SIG-M5 (cell line): ENCODE results near the gene PPP3CA.
"Not testable (repeated sequence)": the region's sequence is repeated elsewhere in the genome, so short reads cannot be mapped to it uniquely, and the experiment has no call there.

Source experiments
- DNase-seq: peaks from one replicate; lab custom pipeline; 2025; lab: John Stamatoyannopoulos, UW

The PPP3CA gene

DNA sequence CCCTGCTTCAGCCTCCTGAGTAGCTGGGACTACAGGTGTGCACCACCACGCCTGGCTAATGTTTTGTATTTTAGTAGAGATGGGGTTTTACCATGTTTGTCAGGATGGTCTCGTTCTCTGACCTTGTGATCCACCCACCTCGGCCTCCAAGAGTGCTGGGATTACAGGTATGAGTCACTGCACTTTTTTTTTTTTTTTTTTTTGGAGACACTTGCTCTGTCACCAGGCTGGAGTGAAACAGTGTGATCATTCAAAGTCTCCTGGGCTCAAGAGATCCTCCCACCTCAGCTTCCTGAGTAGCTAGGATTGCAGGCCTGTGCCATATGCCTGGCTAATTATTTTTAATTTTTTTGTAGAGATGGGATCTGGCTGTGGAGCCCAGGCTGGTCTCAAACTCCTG is 338.8 kb downstream of the PPP3CA start:
- DNase-seq = no peak

GRCh38 chr4:101005659-101006058 is 341.7 kb downstream of the PPP3CA start:
- no peak for DNase-seq

GRCh38 chr4:101000496-101000895 is 346.8 kb downstream of the PPP3CA start:
- no peak for DNase-seq

DNA sequence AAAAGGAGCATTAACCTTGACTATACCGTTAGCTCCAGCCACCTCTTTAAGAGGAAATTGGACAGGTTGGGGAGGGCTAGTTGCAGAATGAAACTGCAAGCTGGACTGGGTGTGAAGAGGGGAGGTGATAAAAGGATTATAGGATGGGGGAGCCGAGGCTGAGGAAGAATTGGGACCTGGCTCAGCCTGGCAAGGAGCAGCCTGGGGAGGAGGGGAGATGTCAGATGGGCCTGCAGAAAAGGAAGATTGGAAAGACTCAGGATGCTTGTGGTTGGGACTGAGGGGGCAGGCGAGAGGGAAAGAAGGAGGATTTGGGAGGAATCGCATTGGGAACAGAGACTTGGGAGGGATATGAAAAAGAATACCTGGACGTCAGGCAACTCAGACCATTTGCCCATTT is 351.7 kb downstream of the PPP3CA start:
- no peak for DNase-seq

- DNase-seq = not testable (repeated sequence)
These were observed 352.3 kb downstream of the PPP3CA start for GRCh38 chr4:100995002-100995401.

DNA sequence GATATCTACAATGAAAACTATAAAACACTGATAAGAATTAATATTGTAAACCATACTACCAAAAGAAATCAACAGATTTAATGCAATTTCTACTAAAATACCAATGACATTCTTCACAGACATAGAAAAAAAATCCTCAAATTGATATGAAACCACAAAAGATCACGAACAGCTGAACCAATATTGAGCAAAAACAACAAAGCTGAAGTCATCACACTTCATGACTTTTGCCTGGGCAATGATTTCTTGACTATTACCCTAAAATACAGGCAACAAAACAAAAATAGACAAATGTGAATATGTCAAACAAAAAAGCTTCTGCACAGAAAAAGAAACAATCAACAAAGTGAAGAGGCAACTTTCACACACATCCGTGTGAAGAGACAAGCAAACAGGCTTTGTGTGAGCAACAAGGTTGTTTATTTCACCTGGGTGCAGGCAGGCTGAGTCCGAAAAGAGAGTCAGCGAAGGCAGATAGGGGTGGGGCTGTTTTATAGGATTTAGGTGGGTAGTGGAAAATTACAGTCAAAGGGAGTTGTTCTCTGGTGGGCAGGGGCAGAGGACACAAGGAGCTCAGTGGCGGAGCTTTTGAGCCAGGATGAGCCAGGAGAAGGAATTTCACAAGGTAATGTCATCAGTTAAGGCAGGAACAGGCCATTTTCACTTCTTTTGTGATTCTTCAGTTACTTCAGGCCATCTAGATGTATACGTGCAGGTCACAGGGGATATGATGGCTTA is 355.8 kb downstream of the PPP3CA start:
- not testable (repeated sequence) for DNase-seq

DNA sequence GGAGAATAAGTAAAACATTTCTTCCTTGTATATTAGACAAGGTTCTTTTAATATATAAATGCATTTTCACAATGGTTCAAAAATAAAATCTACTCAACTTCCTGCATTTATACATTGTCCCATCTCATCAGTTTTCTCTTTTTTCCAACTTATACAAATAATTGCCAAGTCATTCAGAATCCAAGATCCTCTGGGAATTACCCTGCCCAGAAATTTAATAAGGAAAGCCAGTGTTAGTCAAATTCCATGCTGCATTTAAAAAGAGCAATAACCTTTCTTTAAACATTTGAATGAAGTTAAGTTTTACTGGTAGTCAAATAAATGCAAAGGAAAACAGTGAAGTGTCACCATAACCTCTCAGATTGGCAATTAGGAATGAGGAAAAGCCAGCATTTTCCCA is 357.9 kb downstream of the PPP3CA start:
- no peak for DNase-seq

GRCh38 chr4:100988876-100989275 is 358.4 kb downstream of the PPP3CA start:
- DNase-seq = no peak

- DNase-seq = no peak
These were observed 360.9 kb downstream of the PPP3CA start for GRCh38 chr4:100986360-100986868.

DNA sequence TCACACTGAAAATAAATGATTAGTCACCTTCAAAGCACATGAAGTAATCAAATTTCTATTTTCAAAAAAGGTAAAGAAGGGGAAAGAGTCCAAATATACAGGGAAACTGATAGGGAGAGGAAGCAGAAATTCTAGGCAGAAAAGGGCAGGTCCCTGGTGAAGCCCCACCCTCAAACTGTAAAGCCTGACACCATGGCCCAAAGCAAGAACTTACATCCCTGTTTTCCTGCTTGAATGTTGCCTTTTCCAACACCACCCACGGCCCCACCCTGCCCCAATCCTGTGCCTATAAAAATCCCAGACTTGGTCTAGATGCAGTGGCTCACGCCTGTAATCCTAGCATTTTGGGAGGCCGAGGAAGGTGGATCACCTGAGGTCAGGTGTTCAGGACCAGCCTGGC is 361.8 kb downstream of the PPP3CA start:
- no peak for DNase-seq

- DNase-seq = no peak
These were observed 362.4 kb downstream of the PPP3CA start for GRCh38 chr4:100984901-100985300.

- no peak for DNase-seq
These were observed 363.9 kb downstream of the PPP3CA start for GRCh38 chr4:100983426-100983825.

DNA sequence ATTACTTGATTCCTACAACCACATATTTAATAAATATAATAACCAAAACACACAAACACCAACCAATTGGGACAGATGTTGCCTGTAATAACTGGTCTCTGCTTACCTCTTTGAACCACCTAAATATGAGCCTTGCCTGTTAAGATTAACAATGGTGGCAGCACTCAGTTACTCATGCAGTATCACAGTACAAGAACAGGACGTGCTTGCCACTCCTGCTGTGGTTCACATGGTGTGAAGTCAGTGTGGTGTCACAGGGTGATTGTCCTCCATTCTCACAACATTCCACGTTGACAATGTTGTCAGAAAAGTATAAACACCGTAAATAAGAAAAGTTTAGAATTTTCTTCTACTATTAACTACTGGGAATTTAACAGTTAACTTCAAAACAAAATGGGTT is 365.0 kb downstream of the PPP3CA start:
- DNase-seq = no peak

- peak; percentile 80 for DNase-seq
These were observed 365.7 kb downstream of the PPP3CA start for GRCh38 chr4:100981447-100982204.

DNA sequence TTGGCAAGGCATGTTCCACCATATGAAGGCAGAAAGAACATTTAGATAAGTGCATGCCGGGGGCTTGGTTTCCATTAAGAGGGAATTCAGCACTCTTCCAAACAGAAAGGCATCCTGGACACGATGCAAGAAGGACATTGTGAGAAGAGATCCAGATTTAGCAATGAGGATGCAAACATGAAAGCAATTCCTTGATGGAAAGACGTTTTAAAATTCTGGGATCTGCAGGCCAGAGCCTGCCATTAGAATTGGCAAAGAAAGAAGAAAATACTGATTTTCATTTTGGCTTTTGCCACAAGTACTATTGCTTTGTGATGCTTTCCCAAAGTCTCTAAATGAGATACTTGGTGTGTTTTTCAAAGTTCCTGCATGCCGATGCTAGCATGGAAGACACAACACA is 367.6 kb downstream of the PPP3CA start:
- DNase-seq = no peak

DNA sequence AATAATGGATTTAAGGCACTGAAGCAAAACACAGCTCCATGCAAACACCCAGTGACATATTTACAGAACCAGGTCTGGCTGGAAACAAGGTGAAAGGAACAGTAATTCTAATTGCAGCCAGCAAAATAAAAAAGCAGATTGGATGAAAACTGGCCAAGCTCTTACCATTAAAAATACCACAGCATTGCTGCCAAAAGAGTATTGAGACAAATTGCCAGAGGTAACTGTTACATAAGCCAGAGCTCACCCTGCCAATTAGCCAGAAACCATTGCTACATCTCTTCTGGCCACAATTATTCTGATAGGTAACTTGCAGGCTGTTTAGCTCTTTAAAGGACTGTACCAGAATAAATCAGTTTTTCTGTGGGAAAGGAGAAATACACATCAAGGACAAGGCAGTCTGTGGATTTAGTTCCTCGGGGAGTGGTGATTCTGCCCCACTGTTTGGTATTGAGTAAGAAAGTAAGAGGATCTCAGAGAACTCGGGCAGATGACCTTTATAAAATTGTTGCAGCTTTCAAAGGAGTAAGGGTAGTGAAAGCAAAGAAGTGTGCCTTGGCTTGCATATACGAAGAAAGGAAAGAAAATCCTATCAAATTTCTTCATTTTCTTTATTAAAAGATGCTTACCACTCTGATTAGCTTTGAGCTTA is 369.5 kb downstream of the PPP3CA start:
- DNase-seq = no peak

GRCh38 chr4:100977274-100977673 is 370.1 kb downstream of the PPP3CA start:
- DNase-seq = no peak
